BLaER1 treated with 17β-estradiol and CSF1 and Interleukin-3, amounts not matched to agents 10 nM and 100 nM (cell line): ENCODE data around the gene KIF1B.

Experiments used
- H3K27ac ChIP-seq, 11 experiments: shearing (Covaris generic); formaldehyde crosslinking; 2 replicates each; pipeline ENCODE4 v1.8.1; 2022
- H3K27me3 ChIP-seq, 11 experiments: shearing (Covaris generic); formaldehyde crosslinking; 2 replicates each; pipeline ENCODE4 v1.8.1; 2022
- H3K36me3 ChIP-seq, 11 experiments: shearing (Covaris generic); formaldehyde crosslinking; 2 replicates each; pipeline ENCODE4 v1.8.1; 2022
- H3K4me1 ChIP-seq, 10 experiments: shearing (Covaris generic); formaldehyde crosslinking; 2 replicates each; pipeline ENCODE4 v1.8.1; 2022
- H3K4me2 ChIP-seq, 11 experiments: shearing (Covaris generic); formaldehyde crosslinking; 2 replicates each; pipeline ENCODE4 v1.8.1; 2022
- H3K4me3 ChIP-seq, 10 experiments: shearing (Covaris generic); formaldehyde crosslinking; 2 replicates each; pipeline ENCODE4 v1.8.1; 2022
- H3K9ac ChIP-seq, 11 experiments: shearing (Covaris generic); formaldehyde crosslinking; 2 replicates each; pipeline ENCODE4 v1.8.1; 2022
- H3K9me3 ChIP-seq, 11 experiments: shearing (Covaris generic); formaldehyde crosslinking; replicated peaks in 1 of 11; 2 replicates each; pipeline ENCODE4 v1.8.1; 2022
- H4K20me1 ChIP-seq, 11 experiments: shearing (Covaris generic); formaldehyde crosslinking; 2 replicates each; pipeline ENCODE4 v1.8.1; 2022
- Cebpa-rat ChIP-seq, 11 experiments: shearing (Covaris generic); IDR thresholded peaks; 2 replicates each; pipeline ENCODE4 v1.8.1; 2022

KIF1B gene

DNA sequence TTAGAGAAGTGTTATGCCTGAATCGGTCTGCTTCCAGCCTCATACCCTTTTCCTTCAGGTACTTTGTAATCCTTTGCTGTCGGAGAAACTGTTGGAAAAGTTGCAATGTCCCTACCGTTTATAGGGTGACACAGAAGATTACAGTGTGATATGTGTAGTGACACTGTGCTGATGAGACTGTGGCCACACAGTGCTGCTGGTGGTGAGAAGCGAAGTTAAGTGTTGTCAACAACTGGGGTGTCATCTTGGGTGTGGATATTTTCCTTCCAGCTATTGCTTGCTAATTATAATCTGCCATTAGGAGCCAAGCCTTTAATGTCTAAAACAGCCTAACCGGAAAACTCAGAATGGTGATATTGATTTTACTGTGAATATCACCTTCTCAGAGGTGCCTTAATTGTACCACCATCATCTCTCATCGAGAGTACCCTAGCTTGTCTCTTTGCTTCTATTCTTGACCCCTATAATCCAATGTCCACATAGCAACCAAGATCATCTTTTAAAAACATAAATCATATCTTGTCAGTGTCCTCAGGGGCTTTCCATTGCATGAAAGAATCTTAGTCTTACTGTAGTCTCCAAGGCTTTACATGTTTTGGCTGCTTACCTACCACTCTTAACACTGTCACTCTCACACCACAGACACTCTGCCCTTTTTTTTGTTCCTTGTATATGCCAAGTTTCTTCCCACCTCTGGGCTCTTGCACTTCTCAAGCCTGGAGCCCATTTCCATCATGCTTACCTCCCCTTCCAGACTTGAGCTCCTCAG is 99.1 kb downstream of the KIF1B start:
- Histone ChIP-seq H3K4me1 (peaks cover 0 to 10% (median 3%) of the 10 kb centered on the region in 10 experiments; a peak in 7 of 20 replicates), H3K9me3 (no peaks in the 10 kb centered on the region), H3K27me3 (no peaks in the 10 kb centered on the region), H4K20me1 (peaks cover 0 to 7% (median 0%) of the 10 kb centered on the region in 11 experiments; a peak in 2 of 22 replicates), H3K4me3 (no peak overlapping the region), H3K36me3 (peaks cover under 1 to 64% (median 23%) of the 10 kb centered on the region in 11 experiments; a peak in 21 of 22 replicates), H3K4me2 (no peak overlapping the region), H3K27ac (no peak overlapping the region), H3K9ac (no peak overlapping the region)
- no peak for TF ChIP-seq Cebpa-rat (IDR thresholded peaks at IDR 0.05)

DNA sequence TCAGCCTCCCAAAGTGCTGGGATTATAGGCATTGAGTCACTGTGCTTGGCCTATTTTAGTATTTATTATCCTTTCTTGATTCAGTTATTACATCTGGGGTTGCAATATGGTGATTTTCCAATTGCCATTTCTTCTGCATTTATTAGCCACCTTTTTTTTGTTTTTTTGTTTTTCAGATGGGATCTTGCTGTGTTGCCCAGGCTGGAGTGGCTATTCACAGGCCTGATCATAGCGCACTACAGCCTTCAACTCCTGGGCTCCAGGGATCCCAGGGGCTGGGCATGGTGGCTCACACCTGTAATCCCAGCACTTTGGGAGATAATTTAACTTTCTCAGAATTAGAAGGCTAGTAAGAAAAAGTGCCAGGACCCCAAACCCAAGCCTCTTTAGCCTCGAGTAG is 106.4 kb downstream of the KIF1B start:
- Histone ChIP-seq H3K9me3 (no peaks in the 10 kb centered on the region), H3K36me3 (peaks cover 2 to 41% (median 10%) of the 10 kb centered on the region in 11 experiments; a peak in 17 of 22 replicates), H3K4me3 (no peak overlapping the region), H3K27me3 (no peaks in the 10 kb centered on the region), H3K9ac (no peak overlapping the region), H3K27ac (no peak overlapping the region), H4K20me1 (no peaks in the 10 kb centered on the region; a peak in 1 of 22 replicates), H3K4me2 (no peak overlapping the region), H3K4me1 (no peaks in the 10 kb centered on the region)
- no peak for TF ChIP-seq Cebpa-rat (IDR thresholded peaks at IDR 0.05)

DNA sequence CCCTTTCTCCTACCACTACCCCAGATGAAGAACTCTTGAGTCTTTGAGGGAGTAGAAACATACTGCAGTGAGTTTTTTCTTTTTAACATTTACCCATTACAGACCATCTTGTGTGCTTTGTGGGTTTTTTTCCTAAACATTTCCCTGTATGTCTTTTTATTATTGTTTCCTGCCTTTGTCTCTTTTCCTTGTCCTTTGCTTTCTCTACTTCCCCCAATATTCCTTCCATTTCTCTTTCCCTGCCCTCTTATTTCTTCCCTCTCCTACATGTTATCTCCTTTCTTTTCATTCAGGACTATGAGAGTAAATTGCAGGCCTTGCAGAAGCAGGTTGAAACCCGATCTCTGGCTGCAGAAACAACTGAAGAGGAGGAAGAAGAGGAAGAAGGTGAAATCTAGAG is 109.4 kb downstream of the KIF1B start:
- H3K27me3 ChIP-seq: no peaks in the 10 kb centered on the region
- H3K27ac ChIP-seq: no peak overlapping the region
- H4K20me1 ChIP-seq: no peaks in the 10 kb centered on the region; a peak in 1 of 22 replicates
- no peak overlapping the region for H3K9ac ChIP-seq
- H3K4me1 ChIP-seq: no peaks in the 10 kb centered on the region
- H3K36me3 ChIP-seq: peaks cover 13 to 56% (median 29%) of the 10 kb centered on the region in 11 experiments
- H3K4me3 ChIP-seq: no peak overlapping the region
- H3K4me2 ChIP-seq: no peak overlapping the region
- no peak for TF ChIP-seq Cebpa-rat (IDR thresholded peaks at IDR 0.05)
- no peaks in the 10 kb centered on the region for H3K9me3 ChIP-seq

DNA sequence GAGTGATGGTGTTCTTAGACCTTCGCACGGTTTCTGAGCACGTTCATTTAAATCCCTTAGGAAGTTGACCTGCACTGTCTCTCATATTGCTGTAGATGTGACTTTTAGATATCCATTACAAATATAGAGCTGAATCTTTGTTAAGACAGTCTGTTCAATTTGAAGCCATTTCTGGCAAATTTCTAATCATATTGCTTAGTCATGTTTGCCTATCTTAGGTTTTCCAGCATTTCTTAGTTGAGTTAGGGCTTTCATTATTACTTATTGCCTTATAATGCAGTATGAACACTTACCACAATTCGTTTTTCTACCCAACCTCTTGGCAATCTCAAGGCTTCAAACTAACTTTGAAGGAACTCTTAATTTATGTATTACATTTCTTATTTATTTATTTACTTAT is 110.0 kb downstream of the KIF1B start:
- Histone ChIP-seq H3K4me1 (no peaks in the 10 kb centered on the region), H3K27me3 (no peaks in the 10 kb centered on the region), H3K9ac (no peak overlapping the region), H4K20me1 (no peaks in the 10 kb centered on the region; a peak in 1 of 22 replicates), H3K4me3 (no peak overlapping the region), H3K36me3 (peaks cover 15 to 62% (median 35%) of the 10 kb centered on the region in 11 experiments), H3K27ac (no peak overlapping the region), H3K4me2 (no peak overlapping the region), H3K9me3 (no peaks in the 10 kb centered on the region)
- TF ChIP-seq Cebpa-rat (IDR thresholded peaks at IDR 0.05): no peak

DNA sequence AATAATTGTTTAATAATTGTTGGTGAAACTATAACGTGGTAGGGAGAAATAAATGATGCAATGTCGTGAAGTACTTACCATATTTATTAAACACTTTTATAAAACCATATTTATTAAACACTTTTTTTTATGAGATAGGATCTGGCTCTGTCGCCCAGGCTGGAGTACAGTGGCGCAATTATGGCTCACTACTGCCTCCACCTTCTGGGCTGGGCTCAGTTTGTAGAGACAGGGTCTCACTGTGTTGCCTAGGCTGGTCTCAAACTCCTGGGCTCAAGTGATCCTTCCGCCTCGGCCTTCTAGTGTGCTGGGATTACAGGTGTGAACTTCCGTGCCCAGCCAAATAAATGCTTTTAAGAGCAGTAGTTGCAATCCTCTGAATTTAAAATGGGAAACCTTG is 112.5 kb downstream of the KIF1B start:
- Histone ChIP-seq H3K27me3 (no peaks in the 10 kb centered on the region), H3K4me3 (no peak overlapping the region), H3K36me3 (peaks cover 32 to 73% (median 58%) of the 10 kb centered on the region in 11 experiments), H4K20me1 (no peaks in the 10 kb centered on the region; a peak in 1 of 22 replicates), H3K4me1 (no peaks in the 10 kb centered on the region; a peak in 1 of 20 replicates), H3K9me3 (no peaks in the 10 kb centered on the region), H3K4me2 (no peak overlapping the region), H3K9ac (no peak overlapping the region), H3K27ac (no peak overlapping the region)
- no peak for TF ChIP-seq Cebpa-rat (IDR thresholded peaks at IDR 0.05)

DNA sequence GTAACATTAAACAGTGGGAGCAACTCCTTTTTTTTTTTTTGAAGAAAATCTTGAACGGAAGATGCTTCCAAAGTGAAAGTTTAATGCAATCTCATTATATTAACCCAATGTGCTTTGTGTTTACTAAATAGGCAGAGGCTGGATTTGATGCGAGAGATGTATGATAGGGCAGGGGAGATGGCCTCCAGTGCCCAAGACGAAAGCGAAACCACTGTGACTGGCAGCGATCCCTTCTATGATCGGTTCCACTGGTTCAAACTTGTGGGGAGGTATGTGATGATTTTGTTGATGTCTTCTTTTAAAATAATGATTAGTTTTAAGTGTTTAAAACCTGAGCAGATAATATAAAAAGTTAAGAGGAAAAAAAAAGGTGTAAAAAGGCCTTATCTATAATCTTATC is 114.3 kb downstream of the KIF1B start:
- TF ChIP-seq Cebpa-rat (IDR thresholded peaks at IDR 0.05): no peak
- Histone ChIP-seq H3K4me1 (peaks cover 0 to 17% (median 0%) of the 10 kb centered on the region in 10 experiments; a peak in 2 of 20 replicates), H3K36me3 (peaks cover 32 to 83% (median 58%) of the 10 kb centered on the region in 11 experiments), H3K4me3 (no peak overlapping the region), H3K27me3 (no peaks in the 10 kb centered on the region), H3K9me3 (no peaks in the 10 kb centered on the region), H3K4me2 (no peak overlapping the region), H4K20me1 (no peaks in the 10 kb centered on the region), H3K9ac (no peak overlapping the region), H3K27ac (no peak overlapping the region)

DNA sequence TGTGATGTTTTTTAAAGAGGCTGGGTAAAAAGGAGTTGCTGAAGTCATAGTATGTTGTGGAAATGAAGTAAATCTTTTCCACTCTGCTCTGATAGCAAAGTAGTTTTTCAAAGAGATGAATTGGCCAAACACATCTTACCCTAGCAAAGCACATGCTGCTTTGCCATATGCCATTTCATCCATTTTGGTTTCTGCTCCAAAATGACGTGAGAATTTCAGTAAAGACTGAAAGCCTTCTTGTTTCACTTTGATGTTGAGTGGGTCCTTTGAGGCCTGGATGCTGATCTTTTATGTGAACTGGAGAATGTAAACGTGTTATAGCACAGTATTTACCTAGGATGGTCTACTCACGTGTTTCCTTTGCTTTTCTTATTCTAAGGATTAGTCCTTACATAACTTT is 115.2 kb downstream of the KIF1B start:
- Histone ChIP-seq H3K9ac (no peak overlapping the region), H3K27me3 (no peaks in the 10 kb centered on the region), H3K4me2 (no peak overlapping the region), H3K36me3 (peaks cover 32 to 89% (median 58%) of the 10 kb centered on the region in 11 experiments), H3K9me3 (no peaks in the 10 kb centered on the region), H3K4me1 (peaks cover 0 to 17% (median 0%) of the 10 kb centered on the region in 10 experiments; a peak in 2 of 20 replicates), H4K20me1 (no peaks in the 10 kb centered on the region), H3K4me3 (no peak overlapping the region), H3K27ac (no peak overlapping the region)
- no peak for TF ChIP-seq Cebpa-rat (IDR thresholded peaks at IDR 0.05)

DNA sequence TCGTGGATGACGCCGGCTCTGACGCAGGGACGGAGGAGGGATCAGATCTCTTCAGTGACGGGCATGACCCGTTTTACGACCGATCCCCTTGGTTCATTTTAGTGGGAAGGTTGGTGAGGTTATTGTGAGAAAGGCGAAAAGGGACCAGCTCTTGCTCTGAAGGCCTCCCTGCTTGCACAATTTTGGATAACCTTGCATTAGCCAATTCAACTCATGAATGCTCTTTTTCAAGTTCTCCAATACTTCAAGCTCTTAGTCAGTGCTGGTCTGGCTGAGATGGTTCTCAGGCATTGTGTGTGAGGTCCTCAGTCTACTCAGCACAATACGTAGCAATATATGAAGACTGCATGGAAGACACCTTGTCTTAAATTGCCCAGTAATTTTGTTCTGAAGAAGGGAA is 115.9 kb downstream of the KIF1B start:
- Histone ChIP-seq H3K4me2 (no peak overlapping the region), H3K36me3 (peaks cover 32 to 92% (median 58%) of the 10 kb centered on the region in 11 experiments), H3K9ac (no peak overlapping the region), H3K27ac (no peak overlapping the region), H4K20me1 (no peaks in the 10 kb centered on the region), H3K9me3 (no peaks in the 10 kb centered on the region), H3K4me1 (peaks cover 0 to 17% (median 0%) of the 10 kb centered on the region in 10 experiments; a peak in 2 of 20 replicates), H3K27me3 (no peaks in the 10 kb centered on the region), H3K4me3 (no peak overlapping the region)
- no peak for TF ChIP-seq Cebpa-rat (IDR thresholded peaks at IDR 0.05)

DNA sequence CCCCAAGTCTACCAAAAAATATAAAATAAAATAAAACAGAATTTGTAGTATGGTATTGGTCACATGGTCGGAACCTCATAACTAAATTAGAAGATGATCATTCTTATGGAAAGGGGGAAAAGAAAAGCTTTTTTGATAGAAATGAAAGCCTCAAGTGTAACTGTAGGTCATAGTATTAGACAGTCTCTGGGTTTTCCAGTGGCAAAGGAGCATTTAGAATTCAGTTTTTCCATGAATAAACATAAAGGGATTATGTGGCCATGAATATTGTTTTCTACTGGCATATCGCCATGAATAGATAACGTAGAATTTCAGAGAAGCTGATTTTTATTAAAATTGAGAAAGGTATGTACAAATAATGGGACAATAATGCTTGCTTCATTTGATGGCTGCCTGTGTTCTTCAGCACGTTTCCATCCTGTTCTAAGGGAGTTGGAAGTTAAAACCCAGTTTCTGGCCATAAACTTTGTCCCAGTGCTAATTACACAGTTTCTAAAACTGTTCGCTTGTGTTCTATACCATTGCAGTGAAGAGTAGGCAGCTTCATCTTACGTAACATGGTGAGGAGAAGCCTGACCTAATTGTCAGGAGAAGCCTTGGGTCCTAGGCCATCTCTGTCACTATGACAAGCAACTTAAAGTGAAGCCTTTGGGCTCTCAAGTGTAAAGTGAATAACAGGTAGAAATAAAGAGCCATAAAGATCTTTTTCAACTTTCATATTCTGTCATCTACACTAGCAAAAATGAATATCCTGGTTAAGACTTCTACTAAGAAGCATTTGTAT is 118.0 kb downstream of the KIF1B start:
- Histone ChIP-seq H4K20me1 (no peaks in the 10 kb centered on the region), H3K4me3 (no peak overlapping the region), H3K4me2 (0 out of 22 replicates have a peak overlapping the region, but pooled peaks of 1 of the 11 experiments have one; percentile 37), H3K36me3 (peaks cover 24 to 92% (median 42%) of the 10 kb centered on the region in 11 experiments), H3K9me3 (no peaks in the 10 kb centered on the region), H3K9ac (no peak overlapping the region), H3K27ac (no peak overlapping the region), H3K4me1 (peaks cover 0 to 17% (median 0%) of the 10 kb centered on the region in 10 experiments; a peak in 2 of 20 replicates), H3K27me3 (no peaks in the 10 kb centered on the region)
- TF ChIP-seq Cebpa-rat (IDR thresholded peaks at IDR 0.05): no peak
